Measurements from ENCODE around the gene C1QTNF6. TPM values are rescaled to one million over a fixed set of nuclear protein-coding genes. Genes with fewer than 3 reads are reported as not detected.
A peak's percentile ranks its signal among the peaks of the same experiment; 100 is the strongest.

C1QTNF6 gene
- total and polyA plus RNA-seq, 10 donors = 5.3 to 10.3 (median 7.6) TPM

DNA sequence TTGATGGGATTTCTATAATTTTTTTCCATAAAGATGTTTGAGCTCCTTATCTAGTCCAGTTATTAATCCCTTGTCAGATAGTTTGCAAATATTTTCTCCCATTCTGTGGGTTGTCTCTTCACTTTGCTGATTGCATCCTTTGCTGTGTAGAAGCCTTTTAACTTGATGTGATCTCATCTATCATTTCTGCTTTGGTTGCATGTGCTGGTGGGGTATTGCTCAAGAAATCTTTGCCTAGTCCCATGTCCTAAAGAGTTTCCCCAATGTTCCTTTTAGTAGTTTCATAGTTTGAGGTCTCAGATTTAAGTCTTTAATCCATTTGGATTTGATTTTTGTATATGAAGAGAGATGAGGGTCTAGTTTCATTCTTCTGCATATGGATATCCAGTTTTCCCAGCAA, 36.6 kb downstream of the C1QTNF6 start:
- intact Hi-C loops (cut with DNase I; ENCODE audit: low total_unique reads) = no loop called here

DNA sequence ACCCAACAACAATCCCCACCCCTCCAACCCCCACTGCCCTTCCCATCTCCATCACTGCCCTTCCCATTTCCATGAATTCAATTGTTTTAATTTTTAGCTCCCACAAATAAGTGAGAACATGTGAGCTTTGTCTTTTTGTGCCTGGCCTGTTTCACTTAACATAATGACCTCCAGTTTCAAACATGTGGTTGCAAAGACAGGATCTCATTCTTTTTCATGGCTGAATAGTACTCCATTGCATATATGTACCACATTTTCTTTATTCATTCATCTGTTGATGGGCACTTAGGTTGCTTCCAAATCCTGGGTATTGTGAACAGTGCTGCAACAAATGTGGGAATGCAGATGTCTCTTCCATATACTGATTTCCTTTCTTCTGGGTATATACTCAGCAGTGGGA, 37.3 kb downstream of the C1QTNF6 start:
- Histone ChIP-seq H3K36me3 (no peaks in the 10 kb centered on the region), H3K4me1 (peaks cover 0 to 45% (median 5%) of the 10 kb centered on the region in 6 donors)

More for the DNA sequence above, 36.6 kb downstream of the C1QTNF6 start:
- Histone ChIP-seq H3K27me3 (replicated peaks in 1 of 7) (no peaks in the 10 kb centered on the region), H3K4me1 (peaks cover 0 to 38% (median 3%) of the 10 kb centered on the region in 6 donors), H3K36me3 (no peaks in the 10 kb centered on the region), H3K27ac (no peak overlapping the region), H3K9me3 (peaks cover 0 to 4% (median 0%) of the 10 kb centered on the region in 8 donors), H3K4me3 (no peak overlapping the region)
- no peak for DNase-seq
- no peak for TF ChIP-seq POLR2AphosphoS5 (IDR thresholded peaks at IDR 0.05)
- no peak for TF ChIP-seq POLR2A (IDR thresholded peaks at IDR 0.05)
- TF ChIP-seq, protein P1, sequence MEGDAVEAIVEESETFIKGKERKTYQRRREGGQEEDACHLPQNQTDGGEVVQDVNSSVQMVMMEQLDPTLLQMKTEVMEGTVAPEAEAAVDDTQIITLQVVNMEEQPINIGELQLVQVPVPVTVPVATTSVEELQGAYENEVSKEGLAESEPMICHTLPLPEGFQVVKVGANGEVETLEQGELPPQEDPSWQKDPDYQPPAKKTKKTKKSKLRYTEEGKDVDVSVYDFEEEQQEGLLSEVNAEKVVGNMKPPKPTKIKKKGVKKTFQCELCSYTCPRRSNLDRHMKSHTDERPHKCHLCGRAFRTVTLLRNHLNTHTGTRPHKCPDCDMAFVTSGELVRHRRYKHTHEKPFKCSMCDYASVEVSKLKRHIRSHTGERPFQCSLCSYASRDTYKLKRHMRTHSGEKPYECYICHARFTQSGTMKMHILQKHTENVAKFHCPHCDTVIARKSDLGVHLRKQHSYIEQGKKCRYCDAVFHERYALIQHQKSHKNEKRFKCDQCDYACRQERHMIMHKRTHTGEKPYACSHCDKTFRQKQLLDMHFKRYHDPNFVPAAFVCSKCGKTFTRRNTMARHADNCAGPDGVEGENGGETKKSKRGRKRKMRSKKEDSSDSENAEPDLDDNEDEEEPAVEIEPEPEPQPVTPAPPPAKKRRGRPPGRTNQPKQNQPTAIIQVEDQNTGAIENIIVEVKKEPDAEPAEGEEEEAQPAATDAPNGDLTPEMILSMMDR (IDR thresholded peaks at IDR 0.05 in 8 of 11, conservative IDR thresholded peaks at IDR 0.05 in 3 of 11) = no peak

DNA sequence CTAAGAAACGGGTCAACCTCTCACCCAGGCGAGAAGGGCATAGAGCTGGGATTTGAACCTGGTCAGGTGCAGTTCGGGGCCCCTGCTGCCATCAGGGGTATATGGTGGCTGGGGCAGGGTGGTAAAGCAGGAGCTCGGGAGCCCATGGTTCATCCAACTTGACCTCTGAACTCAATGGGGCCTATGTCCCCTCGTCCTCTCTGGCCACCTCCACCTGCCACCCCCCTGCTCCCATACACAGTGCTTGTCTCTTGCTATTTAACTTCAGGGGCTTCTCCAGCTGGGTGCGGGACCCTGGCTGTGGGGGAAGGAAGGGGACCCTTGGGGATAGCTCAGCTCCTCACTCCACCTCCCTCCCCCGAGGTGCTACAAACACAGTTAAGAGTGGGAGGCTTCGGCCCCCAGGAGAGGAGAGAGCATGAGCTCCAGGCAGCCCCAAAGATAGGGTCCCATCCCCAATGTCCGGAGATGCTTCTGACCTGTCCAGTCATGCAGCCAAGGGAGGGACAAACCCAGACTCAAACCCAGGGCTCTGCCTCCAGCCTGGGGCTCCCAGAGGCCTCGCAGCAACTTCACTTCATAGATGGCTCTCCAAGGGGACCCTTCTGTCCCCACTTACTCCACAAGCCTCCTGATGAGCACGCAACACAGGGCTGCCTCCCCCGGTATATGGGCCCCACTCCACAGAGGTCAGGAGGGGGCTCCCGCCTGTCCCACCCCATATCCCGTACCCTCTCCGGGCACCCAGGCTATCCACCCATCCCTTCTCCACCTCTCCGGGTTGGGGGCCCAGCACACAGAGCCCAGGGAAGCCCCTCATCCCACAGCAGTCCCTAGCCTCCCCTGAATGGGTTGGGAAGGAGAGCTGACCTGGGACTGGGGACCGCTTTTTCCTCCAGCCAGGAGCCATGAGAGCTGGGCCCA, 39.0 kb downstream of the C1QTNF6 start:
- Histone ChIP-seq H3K27me3 (replicated peaks in 1 of 7) (peaks cover 0 to 7% (median 0%) of the 10 kb centered on the region in 7 donors), H3K9me3 (peaks cover 0 to 4% (median 0%) of the 10 kb centered on the region in 8 donors), H3K27ac (peak overlapping the region; percentile 64 to 89 (median 78)), H3K4me3 (peak overlapping the region; percentile 14 to 70 (median 40)), H3K4me1 (peaks cover 0 to 60% (median 10%) of the 10 kb centered on the region in 6 donors), H3K36me3 (peaks cover 0 to 3% (median 0%) of the 10 kb centered on the region in 6 donors)
- peak; percentile 68 for DNase-seq
- 53 to 79% (median 65%) methylated on average over 15 to 17 of the region's 17 CpGs for WGBS, 5 donors
- no peak for TF ChIP-seq POLR2AphosphoS5 (IDR thresholded peaks at IDR 0.05)
- intact Hi-C loops (cut with DNase I; ENCODE audit: low total_unique reads) = no loop called here

More for the DNA sequence above, 37.3 kb downstream of the C1QTNF6 start:
- DNase-seq = no peak
- no peak for TF ChIP-seq POLR2AphosphoS5 (IDR thresholded peaks at IDR 0.05)
- no peak for TF ChIP-seq POLR2A (IDR thresholded peaks at IDR 0.05)
- TF ChIP-seq, protein P1 (IDR thresholded peaks at IDR 0.05 in 8 of 11, conservative IDR thresholded peaks at IDR 0.05 in 3 of 11) = no peak
- intact Hi-C loops (cut with DNase I; ENCODE audit: low total_unique reads) = no loop called here
- peaks cover 0 to 4% (median 0%) of the 10 kb centered on the region in 8 donors for H3K9me3 ChIP-seq
- H3K27ac ChIP-seq = peak overlapping the region in 5 of 8 donors; percentile 8 to 89 (median 84)
- peaks cover 0 to 3% (median 0%) of the 10 kb centered on the region in 7 donors for H3K27me3 ChIP-seq (replicated peaks in 1 of 7)
- no peak overlapping the region for H3K4me3 ChIP-seq

DNA sequence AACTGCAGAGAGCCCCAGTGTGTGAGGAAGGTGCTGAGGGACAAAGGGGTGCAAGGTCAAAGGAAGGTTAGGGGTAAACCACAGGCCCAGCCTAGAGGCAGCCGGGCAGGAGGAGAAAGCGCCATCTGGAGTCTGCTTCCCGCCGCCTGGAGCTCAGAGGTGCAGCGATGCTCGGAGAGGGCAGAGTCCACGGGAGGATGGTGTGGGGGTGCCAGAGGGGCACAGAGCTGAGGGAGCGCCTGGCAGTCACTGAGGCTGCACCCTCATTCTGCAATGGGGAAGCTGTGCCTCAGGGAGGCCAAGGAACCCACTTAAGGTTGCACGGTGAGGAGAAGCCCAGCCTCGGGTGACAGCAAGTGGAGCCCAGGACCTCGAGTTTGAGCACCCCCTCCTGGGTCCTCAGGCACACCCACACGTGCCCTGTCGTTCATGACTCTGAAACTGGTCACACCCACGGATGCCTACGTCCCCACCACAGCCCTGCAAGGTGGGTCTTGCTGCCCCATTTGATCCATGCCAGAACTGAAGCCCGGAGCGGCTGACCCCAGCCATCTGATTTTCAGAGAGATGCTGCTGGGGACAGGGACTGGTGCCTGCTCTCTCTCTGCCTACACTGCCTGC, 39.9 kb downstream of the C1QTNF6 start:
- no peak for TF ChIP-seq POLR2AphosphoS5 (IDR thresholded peaks at IDR 0.05)
- no peak for TF ChIP-seq POLR2A (IDR thresholded peaks at IDR 0.05)
- TF ChIP-seq, protein P1 (IDR thresholded peaks at IDR 0.05 in 8 of 11, conservative IDR thresholded peaks at IDR 0.05 in 3 of 11) = no peak
- WGBS, 5 donors = 46 to 73% (median 61%) methylated on average over 15 to 17 of the region's 17 CpGs
- peak overlapping the region in 6 of 8 donors; percentile 6 to 89 (median 83) for H3K27ac ChIP-seq

More for the DNA sequence above, 39.9 kb downstream of the C1QTNF6 start:
- intact Hi-C loops (cut with DNase I; ENCODE audit: low total_unique reads) = no loop called here
- peak; percentile 73 for DNase-seq
- peaks cover 0 to 4% (median 0%) of the 10 kb centered on the region in 8 donors for H3K9me3 ChIP-seq
- H3K27me3 ChIP-seq (replicated peaks in 1 of 7) = peaks cover 0 to 7% (median 0%) of the 10 kb centered on the region in 7 donors
- peaks cover 0 to 11% (median 0%) of the 10 kb centered on the region in 6 donors for H3K36me3 ChIP-seq
- H3K4me1 ChIP-seq = peaks cover 0 to 69% (median 10%) of the 10 kb centered on the region in 6 donors
- H3K4me3 ChIP-seq = peak overlapping the region in 7 of 8 donors; percentile 24 to 70 (median 42)

Measured in spleen (tissue), 11 donors.